G401 (cell line): ENCODE results near the gene ACTN3. TPM values are rescaled to one million over a fixed set of nuclear protein-coding genes. Genes with fewer than 3 reads are reported as not detected.
"Not testable (repeated sequence)": the region's sequence is repeated elsewhere in the genome, so short reads cannot be mapped to it uniquely, and the experiment has no call there.

Source experiments
- DNase-seq: peaks from one replicate; pipeline ENCODE4 v3.0.0-alpha.2; 2015; ENCODE audit warnings: low spot score
- in situ Hi-C: cut with HindIII; loops from 2 replicates; pipeline ENCODE4 v1.10.0; 2016; ENCODE audit warnings: low sequenced_read_pairs, mixed read lengths
- total RNA-seq: library from RNA; depleted of rRNA; stranded (reverse); fragments of >200 nt; shearing (Covaris generic); gene quantifications from 2 replicates; pipeline ENCODE4 v1.2.3, GENCODE V29; 2014; rRNA removed

The ACTN3 gene
- 32.1 and 42.0 TPM in 2 replicates for total RNA-seq

GRCh38 chr11:66546368-66546965 is at the start of gene ACTN3:
Gene ACTN3 (plus strand): TSS chr11:66546903. CDS start chr11:66546938, 35 bp downstream.
- in situ Hi-C loops: no loop called here
- DNase-seq: peak; percentile 42

GRCh38 chr11:66497206-66497605 is 49.5 kb upstream of the ACTN3 start:
- DNase-seq: no peak
- in situ Hi-C loops: no loop called here

DNA sequence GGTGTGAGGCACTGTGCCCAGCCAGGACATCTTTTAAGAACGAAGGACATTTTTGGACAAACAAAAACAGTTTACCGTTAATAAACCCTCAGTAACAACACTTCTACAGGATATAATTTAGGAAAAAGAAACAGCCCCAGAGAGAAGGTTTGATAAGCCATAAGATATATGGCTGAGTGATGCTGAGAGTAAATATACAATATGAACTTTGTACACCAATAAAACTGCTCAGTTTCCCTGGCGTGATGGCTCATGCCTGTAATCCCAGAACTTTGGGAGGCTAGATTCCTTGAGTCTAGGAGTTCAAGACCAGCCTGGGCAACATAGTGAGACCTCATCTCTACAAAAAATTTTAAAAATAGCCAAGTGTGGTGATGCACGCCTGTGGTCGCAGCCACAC is 48.2 kb upstream of the ACTN3 start:
- in situ Hi-C loops: no loop called here
- no peak for DNase-seq

DNA sequence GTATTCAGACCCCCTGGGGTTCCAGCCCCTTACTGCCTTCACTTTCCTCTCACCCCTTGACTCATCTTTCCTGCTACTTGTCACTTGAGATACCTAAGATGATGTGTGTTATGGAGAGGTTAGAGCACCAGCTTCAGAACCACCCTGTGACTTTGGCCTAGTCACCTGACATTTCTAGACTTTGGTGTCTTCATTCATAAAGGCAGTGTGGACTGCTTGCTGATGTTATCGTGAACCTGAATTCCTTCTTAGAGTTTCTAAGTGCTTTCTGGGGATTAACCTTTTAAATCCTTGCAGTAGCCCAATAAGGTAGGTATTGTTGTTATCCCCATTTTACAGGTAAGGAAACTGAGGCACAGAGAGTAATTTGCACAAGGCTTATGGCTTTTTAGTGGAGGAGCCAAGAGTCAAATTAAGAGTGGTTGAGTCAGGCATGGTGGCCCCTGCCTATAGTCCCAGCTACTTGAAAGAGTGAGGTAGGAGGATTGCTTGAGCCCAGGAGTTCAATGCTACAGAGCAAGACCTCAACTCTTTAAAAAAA is 41.4 kb upstream of the ACTN3 start:
- DNase-seq: no peak
- in situ Hi-C loops: no loop called here

GRCh38 chr11:66509131-66509561 is 37.6 kb upstream of the ACTN3 start:
- in situ Hi-C loops: no loop called here
- no peak for DNase-seq

GRCh38 chr11:66510271-66510989 is 36.3 kb upstream of the ACTN3 start, which contains the start of gene BBS1:
Gene BBS1 (plus strand): TSS chr11:66510635. CDS start chr11:66510660, 25 bp downstream.
- DNase-seq: peak; percentile 85
- in situ Hi-C loops: no loop called here

DNA sequence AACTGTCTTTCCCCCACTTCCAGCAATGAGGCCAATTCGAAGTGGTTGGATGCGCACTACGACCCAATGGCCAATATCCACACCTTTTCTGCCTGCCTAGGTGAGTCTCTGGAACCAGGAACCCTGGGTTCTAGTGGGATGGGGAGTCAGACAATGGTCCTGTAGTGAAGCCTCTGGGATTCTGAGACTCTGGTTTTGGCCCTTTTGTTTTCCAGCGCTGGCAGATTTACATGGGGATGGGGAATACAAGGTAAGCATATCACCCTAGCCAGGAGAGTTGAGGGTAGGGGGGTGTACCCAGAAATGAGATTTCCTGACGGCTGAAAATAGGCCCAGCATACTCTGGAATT is 35.7 kb upstream of the ACTN3 start:
- DNase-seq: no peak
- in situ Hi-C loops: no loop called here

DNA sequence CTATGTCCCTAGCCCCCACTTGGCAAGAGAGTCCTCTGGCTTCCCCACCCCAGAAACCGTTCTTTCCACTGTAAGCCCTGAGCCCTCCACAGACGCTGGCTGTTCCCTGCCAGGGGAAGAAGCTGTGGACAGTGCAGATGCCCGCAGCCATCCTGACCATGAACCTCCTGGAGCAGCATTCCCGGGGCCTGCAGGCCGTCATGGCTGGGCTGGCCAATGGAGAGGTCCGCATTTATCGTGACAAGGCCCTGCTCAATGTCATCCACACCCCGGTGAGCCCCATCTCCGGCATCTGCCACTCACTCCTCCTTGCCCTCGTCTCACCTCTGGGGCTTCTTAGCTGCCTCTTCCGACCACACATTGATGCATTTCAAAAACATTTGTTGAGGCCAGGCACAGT is 23.1 kb upstream of the ACTN3 start:
- in situ Hi-C loops: no loop called here
- no peak for DNase-seq

- in situ Hi-C loops: no loop called here
Measured at GRCh38 chr11:66524304-66525040, 22.2 kb upstream of the ACTN3 start.

GRCh38 chr11:66529069-66529468 is 17.6 kb upstream of the ACTN3 start:
- in situ Hi-C loops: no loop called here
- no peak for DNase-seq

More at GRCh38 chr11:66524304-66525040, 22.2 kb upstream of the ACTN3 start:
- no peak for DNase-seq

GRCh38 chr11:66529655-66530054 is 17.0 kb upstream of the ACTN3 start:
- in situ Hi-C loops: no loop called here
- no peak for DNase-seq

GRCh38 chr11:66530927-66531709 is 15.6 kb upstream of the ACTN3 start:
- no peak for DNase-seq

DNA sequence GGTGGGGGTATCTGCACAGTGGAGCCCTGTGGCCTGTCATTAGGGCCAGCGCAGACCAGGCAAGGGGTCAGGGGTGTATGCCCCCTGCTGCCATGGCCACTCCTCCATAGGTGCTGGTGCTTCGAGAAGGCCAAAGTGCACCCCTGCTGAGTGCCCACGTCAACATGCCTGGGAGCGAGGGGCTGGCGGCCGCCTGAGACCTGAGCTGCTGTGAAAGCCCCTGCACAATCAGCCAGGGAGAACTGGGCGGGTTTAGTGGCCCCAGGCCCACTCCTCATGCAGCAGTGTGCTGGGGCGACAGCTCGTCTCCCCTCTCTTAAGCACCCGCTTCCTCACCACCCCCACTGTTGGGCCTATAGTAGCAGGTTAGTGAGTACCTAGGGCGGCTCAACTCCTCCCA is 14.9 kb upstream of the ACTN3 start:
- in situ Hi-C loops: no loop called here
- no peak for DNase-seq

More at GRCh38 chr11:66530927-66531709, 15.6 kb upstream of the ACTN3 start:
- in situ Hi-C loops: no loop called here

DNA sequence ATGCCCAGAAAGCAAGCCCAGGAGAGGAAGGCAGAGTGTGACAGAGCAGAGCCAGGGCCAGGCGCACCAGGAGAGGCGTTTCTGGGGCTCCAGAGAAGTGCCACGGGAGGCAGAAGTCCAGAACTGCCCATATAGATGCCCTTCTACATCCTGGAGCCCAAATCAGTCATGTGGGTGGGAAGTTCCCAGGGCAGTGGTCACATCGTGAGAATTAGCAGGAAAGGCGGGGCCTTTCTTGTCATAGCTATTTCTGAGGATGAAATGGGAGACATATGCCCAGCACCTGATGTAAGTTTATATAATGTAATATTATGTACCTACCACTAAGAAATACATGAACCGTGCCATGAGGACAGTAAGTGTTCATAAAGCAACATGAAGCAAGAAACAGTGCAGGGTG is 13.9 kb upstream of the ACTN3 start:
- in situ Hi-C loops: no loop called here
- no peak for DNase-seq

- in situ Hi-C loops: no loop called here
- no peak for DNase-seq
Measured at GRCh38 chr11:66539170-66539869, 7.4 kb upstream of the ACTN3 start.

DNA sequence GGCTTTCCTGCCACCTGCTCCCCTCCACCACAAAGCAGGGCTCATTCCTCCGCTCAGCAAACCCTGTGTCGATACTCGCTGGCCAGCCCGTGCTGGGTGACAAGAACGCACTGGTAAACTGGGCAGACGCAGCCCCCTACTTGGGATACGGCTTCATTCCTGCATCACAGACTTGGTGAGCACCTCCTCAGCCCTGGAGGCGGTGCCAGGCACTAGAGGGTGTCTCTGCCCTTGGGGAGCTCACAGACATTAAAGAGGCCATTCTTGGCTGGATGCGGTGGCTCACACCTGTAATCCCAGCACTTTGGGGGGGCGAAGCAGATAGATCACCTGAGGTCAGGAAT is 6.9 kb upstream of the ACTN3 start:
- in situ Hi-C loops: no loop called here
- DNase-seq: no peak

GRCh38 chr11:66540598-66540997 is 6.1 kb upstream of the ACTN3 start:
- in situ Hi-C loops, DNase-seq: not testable (repeated sequence)

- DNase-seq: no peak
- in situ Hi-C loops: no loop called here
Measured at GRCh38 chr11:66541892-66542291, 4.8 kb upstream of the ACTN3 start.

GRCh38 chr11:66542362-66542761 is 4.3 kb upstream of the ACTN3 start:
- in situ Hi-C loops: no loop called here

More at GRCh38 chr11:66542362-66542761, 4.3 kb upstream of the ACTN3 start:
- DNase-seq: no peak
